Measurements from ENCODE around the gene LIFR.
A peak's percentile ranks its signal among the peaks of the same experiment; 100 is the strongest.

LIFR gene

GRCh38 chr5:38447786-38448185, 108.7 kb downstream of the LIFR start:
- DNase-seq (ENCODE audit: low spot score) = no peak
- no peak for TF ChIP-seq CTCF (IDR thresholded peaks at IDR 0.05; ENCODE audit: extremely low read depth, missing control alignments)

GRCh38 chr5:38447056-38447455, 109.4 kb downstream of the LIFR start:
- no peak for DNase-seq (ENCODE audit: low spot score)
- no peak for TF ChIP-seq CTCF (IDR thresholded peaks at IDR 0.05; ENCODE audit: extremely low read depth, missing control alignments)

GRCh38 chr5:38446029-38446522, 110.4 kb downstream of the LIFR start:
- TF ChIP-seq CTCF (IDR thresholded peaks at IDR 0.05; ENCODE audit: extremely low read depth, missing control alignments) = no peak
- DNase-seq (ENCODE audit: low spot score) = no peak

GRCh38 chr5:38445374-38446028, 110.9 kb downstream of the LIFR start:
- no peak for DNase-seq (ENCODE audit: low spot score)
- no peak for TF ChIP-seq CTCF (IDR thresholded peaks at IDR 0.05; ENCODE audit: extremely low read depth, missing control alignments)

- DNase-seq (ENCODE audit: low spot score) = no peak
- no peak for TF ChIP-seq CTCF (IDR thresholded peaks at IDR 0.05; ENCODE audit: extremely low read depth, missing control alignments)
These were observed 113.1 kb downstream of the LIFR start for GRCh38 chr5:38443390-38443789.

- no peak for TF ChIP-seq CTCF (IDR thresholded peaks at IDR 0.05; ENCODE audit: extremely low read depth, missing control alignments)
- no peak for DNase-seq (ENCODE audit: low spot score)
These were observed 114.2 kb downstream of the LIFR start for GRCh38 chr5:38442247-38442573.

GRCh38 chr5:38441453-38442246, 114.8 kb downstream of the LIFR start:
- peak; percentile 80 for DNase-seq (ENCODE audit: low spot score)
- peak; percentile 96 for TF ChIP-seq CTCF (IDR thresholded peaks at IDR 0.05; ENCODE audit: extremely low read depth, missing control alignments)
